Activated CD8-positive, alpha-beta T cell treated with anti-CD3 and anti-CD28 coated beads, Interleukin-2, amount 10 ng/mL, durations not matched to agents 7 days and 5 days (primary cell): Measurements from ENCODE around the gene NCOA3. TPM values are rescaled to one million over a fixed set of nuclear protein-coding genes. Genes with fewer than 3 reads are reported as not detected.
A peak's percentile ranks its signal among the peaks of the same experiment; 100 is the strongest.
"Not testable (repeated sequence)": the region's sequence is repeated elsewhere in the genome, so short reads cannot be mapped to it uniquely, and the experiment has no call there.

Experiments
- ATAC-seq: fragments of 150-1000 bp; cut with Tn5 transposase; one replicate; pipeline ENCODE4 v1.10.0; 2021; ENCODE audit warnings: moderate library complexity
- CTCF ChIA-PET: fragments of 350-600 bp; sonication (Branson Sonifier 250); formaldehyde crosslinking; loops from one replicate; lab custom pipeline; 2021; ENCODE audit warnings: antibody characterized with exemption; lab: Charles Lee
- POLR2A ChIA-PET: fragments of 350-600 bp; sonication (Branson Sonifier 250); formaldehyde crosslinking; loops from one replicate; lab custom pipeline; 2021; ENCODE audit warnings: antibody characterized with exemption; lab: Charles Lee
- DNase-seq: peaks from one replicate; pipeline ENCODE4 v3.0.0-alpha.2; 2020
- H3K27ac Mint-ChIP-seq: one replicate; pipeline ENCODE4 v1.8.0; 2021; ENCODE audit warnings: mild to moderate bottlenecking, mixed read lengths
- H3K27me3 Mint-ChIP-seq: one replicate; pipeline ENCODE4 v1.8.0; 2021; ENCODE audit warnings: low read depth, mixed read lengths
- H3K36me3 Mint-ChIP-seq: one replicate; pipeline ENCODE4 v1.8.0; 2021; ENCODE audit warnings: low read depth, mixed read lengths
- H3K4me1 Mint-ChIP-seq: one replicate; pipeline ENCODE4 v1.8.0; 2021; ENCODE audit warnings: low read depth, mixed read lengths
- H3K4me3 Mint-ChIP-seq: one replicate; pipeline ENCODE4 v1.8.0; 2021; ENCODE audit warnings: mild to moderate bottlenecking, mixed read lengths
- H3K9me3 Mint-ChIP-seq: one replicate; pipeline ENCODE4 v1.8.0; 2022; ENCODE audit warnings: mixed read lengths; ENCODE audit not compliant: insufficient read depth
- total RNA-seq, 2 experiments: library from RNA; stranded (reverse); gene quantifications; one replicate each; pipeline ENCODE4 v1.2.3, GENCODE V29; 2021

Gene NCOA3
- 10 to 100 TPM; 57.4 to 60.1 TPM for total RNA-seq

DNA sequence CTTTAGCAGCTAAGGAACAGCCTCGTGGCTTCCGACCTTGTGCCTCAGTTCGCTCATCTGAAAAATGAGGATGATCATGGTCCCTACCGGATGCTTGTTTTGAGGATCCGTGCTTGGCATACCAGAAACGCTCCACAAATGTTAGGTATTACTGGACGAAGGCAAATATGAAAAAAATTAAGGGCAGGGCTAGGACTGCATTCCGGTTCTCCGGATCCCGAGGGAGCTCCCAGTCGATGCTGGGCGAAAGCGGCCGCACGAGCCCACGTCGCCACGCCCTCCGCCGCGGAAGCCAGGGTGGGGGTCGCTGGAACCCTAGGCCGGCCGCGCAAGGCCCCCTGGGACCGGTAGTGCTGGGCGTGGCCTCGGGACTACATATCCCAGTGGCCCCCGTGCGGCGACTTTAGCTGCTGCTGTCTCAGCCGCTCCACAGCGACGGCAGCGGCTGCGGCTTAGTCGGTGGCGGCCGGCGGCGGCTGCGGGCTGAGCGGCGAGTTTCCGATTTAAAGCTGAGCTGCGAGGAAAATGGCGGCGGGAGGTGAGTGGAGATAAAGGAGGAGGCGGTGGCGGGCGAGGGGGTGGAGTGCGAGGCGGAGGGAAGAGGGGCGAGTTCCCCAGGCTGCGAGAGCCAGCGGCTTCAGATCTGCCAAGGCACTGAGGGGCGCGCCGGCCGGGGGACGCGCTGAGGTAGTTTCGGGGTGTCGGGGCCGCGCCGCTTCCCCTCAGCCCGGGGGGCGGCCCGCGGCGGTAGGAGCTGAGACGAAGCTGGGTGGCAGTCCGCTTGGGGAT is at the start of gene NCOA3:
TSS of gene NCOA3 (plus strand) at position 406 of the 789 bp plus-strand sequence. CDS start 120,361 bp downstream, outside the sequence.
- peak within 1 kb of the TSS; percentile 96 for H3K4me3 Mint-ChIP-seq
- peaks cover 21% of the 10 kb centered on the region for H3K36me3 Mint-ChIP-seq
- peak within 1 kb of the TSS; percentile 96 for H3K27ac Mint-ChIP-seq
- peaks cover 44% of the 10 kb centered on the region for H3K4me1 Mint-ChIP-seq
- DNase-seq (peak; percentile 95), ATAC-seq (peak; percentile 86)
- H3K9me3 Mint-ChIP-seq: no peaks in the 10 kb centered on the region
- ChIA-PET POLR2A (interaction anchor here (0.5 to 3.9 kb wide), 20 partner anchors 8 to 1128 kb away, joined by 3 to 81 read pairs (median 4); partner anchors contain the start of gene ZMYND8), CTCF (interaction anchor here (0.9 to 4.0 kb wide), 14 partner anchors 8 to 228 kb away, joined by 3 to 33 read pairs (median 8); partner anchors contain the start of gene ZMYND8)
- H3K27me3 Mint-ChIP-seq: no peaks in the 10 kb centered on the region

DNA sequence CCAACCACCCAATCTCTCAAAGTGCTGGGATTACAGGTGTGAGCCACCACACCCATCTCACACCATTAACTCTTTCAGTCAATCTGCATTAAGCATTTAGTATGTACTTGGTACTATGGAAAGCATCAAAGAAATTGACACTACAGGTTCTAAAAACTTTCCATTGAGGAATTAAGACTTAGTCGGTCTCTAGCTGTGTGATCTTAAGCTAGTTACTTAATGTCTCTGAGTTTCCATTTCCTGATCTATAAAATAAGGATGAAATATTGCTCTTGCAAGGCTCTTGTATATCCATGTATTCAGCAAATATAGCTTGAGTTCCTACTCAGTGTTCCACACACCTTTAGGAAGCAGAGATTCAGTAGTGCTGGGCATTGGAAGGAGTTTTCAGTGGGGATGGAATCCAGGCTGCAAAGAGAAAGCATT is 48.9 kb upstream of the NCOA3 start:
- DNase-seq: no peak
- H3K27ac Mint-ChIP-seq: peak overlapping the region; percentile 84
- no peaks in the 10 kb centered on the region for H3K36me3 Mint-ChIP-seq
- no peaks in the 10 kb centered on the region for H3K9me3 Mint-ChIP-seq
- H3K27me3 Mint-ChIP-seq: no peaks in the 10 kb centered on the region
- ATAC-seq: no peak
- peaks cover 41% of the 10 kb centered on the region for H3K4me1 Mint-ChIP-seq
- CTCF ChIA-PET: interaction anchor here (0.7 to 1.6 kb wide), 8 partner anchors 28 to 180 kb away, joined by 3 to 11 read pairs (median 4); partner anchors contain the start of gene NCOA3
- POLR2A ChIA-PET: interaction anchor here (0.7 to 2.6 kb wide), 3 partner anchors 49 to 156 kb away, joined by 3 to 17 read pairs (median 5); partner anchors contain the start of gene NCOA3
- H3K4me3 Mint-ChIP-seq: no peak overlapping the region

DNA sequence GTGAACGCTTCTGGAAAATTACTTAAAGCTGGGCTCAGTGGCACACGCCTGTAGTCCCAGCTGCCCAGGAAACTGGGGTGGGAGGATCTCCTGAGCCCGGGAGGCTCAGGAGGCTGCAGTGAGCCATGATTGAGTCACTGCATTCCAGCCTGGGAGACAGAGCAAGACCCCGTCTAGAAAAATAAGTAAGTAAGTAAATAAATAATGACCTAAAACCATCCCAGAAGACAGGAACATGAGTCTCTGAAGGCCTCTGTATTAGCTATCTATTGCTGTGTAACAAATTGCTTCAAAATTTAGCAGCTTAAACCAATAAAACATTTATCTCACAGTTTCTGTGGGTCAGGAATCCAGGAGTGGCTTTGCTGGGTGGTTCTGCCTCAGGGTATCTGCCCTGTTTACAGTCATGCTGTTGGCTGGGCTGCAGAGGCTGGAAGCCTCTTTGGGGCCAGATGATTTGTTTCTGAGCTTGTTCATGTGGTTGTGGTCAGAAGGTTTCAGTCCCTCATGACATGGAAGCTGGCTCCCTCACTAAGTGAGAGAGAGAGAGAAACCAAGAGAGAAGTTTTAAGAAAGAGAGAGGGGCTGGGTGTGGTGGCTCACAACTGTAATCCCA is 48.4 kb upstream of the NCOA3 start:
- ATAC-seq (peak; percentile 94), DNase-seq (peak; percentile 68)
- H3K27me3 Mint-ChIP-seq: no peaks in the 10 kb centered on the region
- H3K36me3 Mint-ChIP-seq: no peaks in the 10 kb centered on the region
- no peaks in the 10 kb centered on the region for H3K9me3 Mint-ChIP-seq
- H3K4me1 Mint-ChIP-seq: peaks cover 42% of the 10 kb centered on the region
- CTCF ChIA-PET: interaction anchor here (0.7 to 1.6 kb wide), 8 partner anchors 29 to 181 kb away, joined by 3 to 11 read pairs (median 4); partner anchors contain the start of gene NCOA3
- POLR2A ChIA-PET: interaction anchor here (0.7 to 2.6 kb wide), 5 partner anchors 34 to 156 kb away, joined by 3 to 17 read pairs (median 5); partner anchors contain the start of gene NCOA3
- H3K27ac Mint-ChIP-seq: peak overlapping the region; percentile 84
- H3K4me3 Mint-ChIP-seq: peak overlapping the region; percentile 30

- H3K27me3 Mint-ChIP-seq: no peaks in the 10 kb centered on the region
- no peak overlapping the region for H3K4me3 Mint-ChIP-seq
- DNase-seq (no peak), ATAC-seq (no peak)
- CTCF ChIA-PET: interaction anchor here (0.9 to 2.3 kb wide), 7 partner anchors 18 to 166 kb away, joined by 3 to 6 read pairs (median 4); no protein-coding TSS in a partner anchor
- H3K4me1 Mint-ChIP-seq: peaks cover 42% of the 10 kb centered on the region
- POLR2A ChIA-PET: interaction anchor here (1.2 to 2.6 kb wide), 2 partner anchors 33 to 47 kb away, joined by 6 to 17 read pairs; partner anchors contain the start of gene NCOA3
- H3K27ac Mint-ChIP-seq: no peak overlapping the region
- H3K9me3 Mint-ChIP-seq: no peaks in the 10 kb centered on the region
- H3K36me3 Mint-ChIP-seq: no peaks in the 10 kb centered on the region
Observed at GRCh38 chr20:47454298-47455132, 47.2 kb upstream of the NCOA3 start.

DNA sequence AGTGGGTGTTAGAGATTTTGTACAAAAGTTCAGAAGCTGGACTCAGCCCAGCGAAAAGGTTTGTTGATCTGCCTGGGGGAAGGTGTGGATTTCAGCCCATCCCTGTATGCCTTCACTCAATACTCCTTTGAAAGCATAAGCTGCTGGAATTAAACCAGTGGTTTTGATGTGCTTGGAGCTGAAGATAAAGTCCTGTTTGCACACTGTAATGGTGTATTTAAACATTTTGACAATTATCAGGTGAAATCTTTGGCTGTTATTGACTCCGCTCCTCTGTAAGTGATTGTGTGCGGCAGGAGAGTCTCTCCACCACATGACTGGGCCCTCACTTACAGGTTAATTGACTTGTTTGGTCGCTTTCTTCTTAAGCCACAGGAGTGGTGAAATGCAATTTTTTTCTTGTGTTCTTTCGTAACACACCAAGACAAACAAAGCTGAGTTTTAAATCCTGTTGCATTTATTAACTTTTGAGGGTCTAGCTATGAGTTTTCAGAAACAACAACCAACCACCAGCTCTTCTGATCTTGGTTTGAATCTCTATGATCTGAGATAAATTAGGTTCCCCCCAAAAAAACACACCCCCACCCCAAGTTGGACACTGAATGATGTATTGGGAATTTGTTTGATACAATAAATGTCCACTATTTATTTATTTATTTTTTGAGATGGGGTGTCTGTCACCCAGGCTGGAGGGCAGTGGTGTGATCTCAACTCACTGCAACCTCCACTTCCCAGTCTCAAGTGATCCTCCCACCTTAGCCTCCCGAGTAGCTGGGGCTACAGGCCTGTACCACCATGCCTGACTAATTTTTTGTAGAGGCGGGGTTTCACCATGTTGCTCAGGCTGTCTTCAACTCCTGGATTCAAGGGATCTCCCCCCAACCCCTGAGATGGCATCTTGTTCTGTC is 46.3 kb upstream of the NCOA3 start:
- CTCF ChIA-PET: interaction anchor here (0.9 to 2.3 kb wide), 8 partner anchors 18 to 250 kb away, joined by 3 to 5 read pairs (median 4); no protein-coding TSS in a partner anchor
- Mint-ChIP-seq H3K4me3 (no peak overlapping the region), H3K27ac (no peak overlapping the region), H3K36me3 (no peaks in the 10 kb centered on the region), H3K27me3 (no peaks in the 10 kb centered on the region), H3K4me1 (peaks cover 42% of the 10 kb centered on the region), H3K9me3 (no peaks in the 10 kb centered on the region)
- POLR2A ChIA-PET: interaction anchor here (0.7 to 2.6 kb wide), 3 partner anchors 47 to 96 kb away, joined by 3 to 17 read pairs (median 4); partner anchors contain the start of gene NCOA3
- DNase-seq (no peak), ATAC-seq (no peak)

GRCh38 chr20:47456041-47456537 is 45.6 kb upstream of the NCOA3 start:
- Mint-ChIP-seq H3K27ac (peak overlapping the region; percentile 12), H3K4me3 (no peak overlapping the region), H3K27me3 (no peaks in the 10 kb centered on the region), H3K9me3 (no peaks in the 10 kb centered on the region), H3K4me1 (peaks cover 42% of the 10 kb centered on the region), H3K36me3 (no peaks in the 10 kb centered on the region)
- no peak for ATAC-seq
- no peak for DNase-seq
- CTCF ChIA-PET: interaction anchor here (0.8 to 2.3 kb wide), 5 partner anchors 11 to 251 kb away, joined by 3 to 5 read pairs (median 3); no protein-coding TSS in a partner anchor
- POLR2A ChIA-PET: interaction anchor here (0.7 to 1.2 kb wide), 2 partner anchors 46 to 97 kb away, joined by 3 to 4 read pairs; partner anchors contain the start of gene NCOA3

- POLR2A ChIA-PET: interaction anchor here (1.0 to 1.2 kb wide), 2 partner anchors 30 to 45 kb away, joined by 4 read pairs; partner anchors contain the start of gene NCOA3
Observed at GRCh38 chr20:47456952-47457724, 44.5 kb upstream of the NCOA3 start.

DNA sequence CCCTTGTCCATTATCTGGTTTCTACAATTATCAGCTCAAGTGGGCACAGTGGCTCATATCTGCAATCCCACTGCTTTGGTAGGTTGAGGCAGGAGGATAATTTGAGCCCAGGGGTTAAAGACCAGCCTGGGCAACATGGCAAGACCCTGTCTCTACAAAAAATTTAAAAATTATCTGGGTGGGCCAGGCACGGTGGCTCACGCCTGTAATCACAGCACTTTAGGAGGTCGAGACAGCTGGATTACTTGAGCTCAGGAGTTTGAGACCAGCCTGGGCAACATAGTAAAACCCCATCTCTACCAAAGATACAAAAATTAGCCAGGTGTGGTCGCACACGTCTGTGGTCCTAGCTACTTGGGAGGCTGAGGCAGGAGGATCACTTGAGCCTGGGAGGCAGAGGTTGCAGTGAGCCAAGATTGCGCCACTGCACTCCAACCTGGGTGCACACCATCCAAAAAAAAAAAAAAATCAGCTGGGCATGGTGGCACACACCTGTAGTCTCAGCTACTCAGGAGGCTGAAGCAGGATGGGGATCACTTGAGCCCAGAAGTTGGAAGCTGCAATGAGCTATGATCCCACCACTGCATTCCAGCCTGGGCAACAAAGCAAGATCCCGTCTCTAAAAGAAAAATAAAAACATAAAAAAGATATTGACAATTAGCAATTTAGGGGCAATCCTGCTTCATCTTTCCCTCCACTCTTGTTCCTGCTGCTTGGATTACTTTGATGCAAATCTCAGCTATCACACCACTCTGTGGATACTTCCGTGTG is 43.2 kb upstream of the NCOA3 start:
- H3K36me3 Mint-ChIP-seq, H3K4me3 Mint-ChIP-seq, ATAC-seq, H3K27ac Mint-ChIP-seq, DNase-seq, H3K27me3 Mint-ChIP-seq, H3K9me3 Mint-ChIP-seq: not testable (repeated sequence)
- CTCF ChIA-PET: interaction anchor here (0.6 to 1.4 kb wide), 2 partner anchors 22 to 74 kb away, joined by 3 to 5 read pairs; no protein-coding TSS in a partner anchor
- POLR2A ChIA-PET: interaction anchor here (0.7 kb wide), 1 partner anchor 28 kb away, joined by 3 read pairs; no protein-coding TSS in a partner anchor
- H3K4me1 Mint-ChIP-seq: peaks cover 32% of the 10 kb centered on the region

More at GRCh38 chr20:47456952-47457724, 44.5 kb upstream of the NCOA3 start:
- Mint-ChIP-seq H3K36me3 (no peaks in the 10 kb centered on the region), H3K27ac (no peak overlapping the region), H3K9me3 (no peaks in the 10 kb centered on the region), H3K4me1 (peaks cover 42% of the 10 kb centered on the region), H3K27me3 (no peaks in the 10 kb centered on the region), H3K4me3 (no peak overlapping the region)
- ATAC-seq: no peak
- CTCF ChIA-PET: interaction anchor here (0.8 to 2.3 kb wide), 6 partner anchors 12 to 252 kb away, joined by 3 to 5 read pairs (median 3); no protein-coding TSS in a partner anchor
- DNase-seq: no peak
